ENCODE results near the gene AMD1. TPM values are rescaled to one million over a fixed set of nuclear protein-coding genes. Genes with fewer than 3 reads are reported as not detected.
"Not testable (repeated sequence)": the region's sequence is repeated elsewhere in the genome, so short reads cannot be mapped to it uniquely, and the experiment has no call there.

AMD1 gene
- 10 to 100 TPM in 11 of 12 donors, not detected in 1; 35.2 to 93.1 (median 53.5) TPM for polyA plus RNA-seq (ENCODE audit: insufficient read length in 12 of 12)
- long read RNA-seq, donor 1, transcript AMD1-204 (9 exons, 3,438 nt), result major isoform, 11 of 12 reads
- long read RNA-seq, donor 1, partial matches to known transcripts, result 0 of 12 reads
- long read RNA-seq, donor 1, other reads (novel, unspliced or antisense), result 0 of 12 reads
- long read RNA-seq, donor 2, full-length matches to known transcripts, result 16 of 16 reads
- long read RNA-seq, donor 2, partial matches to known transcripts, result 0 of 16 reads
- long read RNA-seq, donor 2, other reads (novel, unspliced or antisense), result 0 of 16 reads
- long read RNA-seq, donor 3, transcript AMD1-204 (9 exons, 3,438 nt), result major isoform, 8 of 8 reads
- long read RNA-seq, donor 3, partial matches to known transcripts, result 0 of 8 reads
- long read RNA-seq, donor 3, other reads (novel, unspliced or antisense), result 0 of 8 reads
- long read RNA-seq, donor 4, full-length matches to known transcripts, result 2 of 2 reads
- long read RNA-seq, donor 4, partial matches to known transcripts, result 0 of 2 reads
- long read RNA-seq, donor 4, other reads (novel, unspliced or antisense), result 0 of 2 reads
- long read RNA-seq, donor 5, full-length matches to known transcripts, result 11 of 11 reads
- long read RNA-seq, donor 5, partial matches to known transcripts, result 0 of 11 reads
- long read RNA-seq, donor 5, other reads (novel, unspliced or antisense), result 0 of 11 reads
- long read RNA-seq, donor 6, transcript AMD1-204 (9 exons, 3,438 nt), result major isoform, 9 of 10 reads
- long read RNA-seq, donor 6, partial matches to known transcripts, result 0 of 10 reads
- long read RNA-seq, donor 6, other reads (novel, unspliced or antisense), result 0 of 10 reads
- long read RNA-seq, donor 7, transcript AMD1-204 (9 exons, 3,438 nt), result major isoform, 10 of 11 reads
- long read RNA-seq, donor 7, partial matches to known transcripts, result 0 of 11 reads
- long read RNA-seq, donor 7, other reads (novel, unspliced or antisense), result 0 of 11 reads
- long read RNA-seq, donor 8, full-length matches to known transcripts, result 19 of 19 reads
- long read RNA-seq, donor 8, partial matches to known transcripts, result 0 of 19 reads
- long read RNA-seq, donor 8, other reads (novel, unspliced or antisense), result 0 of 19 reads
- long read RNA-seq, donor 9, full-length matches to known transcripts, result 12 of 12 reads
- long read RNA-seq, donor 9, partial matches to known transcripts, result 0 of 12 reads
- long read RNA-seq, donor 9, other reads (novel, unspliced or antisense), result 0 of 12 reads
- long read RNA-seq, donor 10, full-length matches to known transcripts, result 4 of 4 reads
- long read RNA-seq, donor 10, partial matches to known transcripts, result 0 of 4 reads
- long read RNA-seq, donor 10, other reads (novel, unspliced or antisense), result 0 of 4 reads
- long read RNA-seq, donor 11, full-length matches to known transcripts, result 11 of 39 reads
- long read RNA-seq, donor 11, partial matches to known transcripts, result 28 of 39 reads
- long read RNA-seq, donor 11, other reads (novel, unspliced or antisense), result 0 of 39 reads

GRCh38 chr6:110873981-110874879, at the start of gene AMD1:
Gene AMD1, plus strand, starts transcription at chr6:110874785. Its CDS starts 321 bp downstream, at chr6:110875106.
- DNase-seq, result peak; percentile 98

GRCh38 chr6:110826236-110827129, 48.1 kb upstream of the AMD1 start:
- no peak for DNase-seq

- no peak for DNase-seq
Measured at GRCh38 chr6:110828396-110828795, 46.2 kb upstream of the AMD1 start.

- DNase-seq, result no peak
Measured at GRCh38 chr6:110831405-110831804, 43.2 kb upstream of the AMD1 start.

GRCh38 chr6:110833831-110834230, 40.8 kb upstream of the AMD1 start:
- no peak for DNase-seq

- not testable (repeated sequence) for DNase-seq
Measured at GRCh38 chr6:110835751-110836150, 38.8 kb upstream of the AMD1 start.

GRCh38 chr6:110841266-110841665, 33.3 kb upstream of the AMD1 start:
- DNase-seq, result no peak

- DNase-seq, result no peak
Measured at GRCh38 chr6:110849781-110850180, 24.8 kb upstream of the AMD1 start.

GRCh38 chr6:110852773-110853172, 21.8 kb upstream of the AMD1 start:
- no peak for DNase-seq

- DNase-seq, result no peak
Measured at GRCh38 chr6:110853754-110854477, 20.7 kb upstream of the AMD1 start.

GRCh38 chr6:110856296-110856695, 18.3 kb upstream of the AMD1 start:
- no peak for DNase-seq

- DNase-seq, result no peak
Measured at GRCh38 chr6:110858016-110858415, 16.6 kb upstream of the AMD1 start.

- DNase-seq, result no peak
Measured at GRCh38 chr6:110858562-110859214, 15.9 kb upstream of the AMD1 start.

- DNase-seq, result no peak
Measured at GRCh38 chr6:110859335-110859792, 15.2 kb upstream of the AMD1 start.

GRCh38 chr6:110864824-110865223, 9.8 kb upstream of the AMD1 start:
- no peak for DNase-seq

GRCh38 chr6:110874880-110875547, 429 bp downstream of the AMD1 start:
- DNase-seq, result no peak

GRCh38 chr6:110875548-110876169, 1.1 kb downstream of the AMD1 start:
- DNase-seq, result peak; percentile 33
